ENCODE measurements around the gene ECD. TPM values are rescaled to one million over a fixed set of nuclear protein-coding genes. Genes with fewer than 3 reads are reported as not detected.
"Not testable (repeated sequence)": the region's sequence is repeated elsewhere in the genome, so short reads cannot be mapped to it uniquely, and the experiment has no call there.

The ECD gene
- polyA plus RNA-seq, 1 experiment: 43.9 TPM

GRCh38 chr10:73119457-73119856 lies 48.4 kb downstream of the ECD start:
- Histone ChIP-seq H3K4me3 (ENCODE audit: low read depth, low read length) (no peak overlapping the region), H3K27me3 (ENCODE audit: control insufficient read depth, insufficient read depth, low read length) (no peaks in the 10 kb centered on the region), H3K9me3 (ENCODE audit: control insufficient read depth, insufficient read depth, low read length) (no peaks in the 10 kb centered on the region), H3K27ac (ENCODE audit: low read depth, low read length) (no peak overlapping the region)
- no peak for DNase-seq (ENCODE audit: low read depth, low spot score)
- no peak for TF ChIP-seq CTCF (IDR thresholded peaks at IDR 0.05; ENCODE audit: low read depth, low read length)
- ChIA-PET POLR2A (no interaction called here), CTCF (no interaction called here)

GRCh38 chr10:73117976-73118743 lies 49.6 kb downstream of the ECD start:
- no peaks in the 10 kb centered on the region for H3K9me3 ChIP-seq (ENCODE audit: control insufficient read depth, insufficient read depth, low read length)
- H3K27me3 ChIP-seq (ENCODE audit: control insufficient read depth, insufficient read depth, low read length): no peaks in the 10 kb centered on the region
- no peak overlapping the region for H3K27ac ChIP-seq (ENCODE audit: low read depth, low read length)
- CTCF ChIA-PET: interaction anchor here (1.0 kb wide), 1 partner anchor 41 kb away, joined by 3 read pairs; no protein-coding TSS in a partner anchor
- no peak overlapping the region for H3K4me3 ChIP-seq (ENCODE audit: low read depth, low read length)
- POLR2A ChIA-PET: interaction anchor here (0.6 kb wide), 1 partner anchor 22 kb away, joined by 4 read pairs; no protein-coding TSS in a partner anchor
- DNase-seq (ENCODE audit: low read depth, low spot score): no peak
- no peak for TF ChIP-seq CTCF (IDR thresholded peaks at IDR 0.05; ENCODE audit: low read depth, low read length)

- TF ChIP-seq CTCF (IDR thresholded peaks at IDR 0.05; ENCODE audit: low read depth, low read length): no peak
- no peaks in the 10 kb centered on the region for H3K9me3 ChIP-seq (ENCODE audit: control insufficient read depth, insufficient read depth, low read length)
- DNase-seq (ENCODE audit: low read depth, low spot score): no peak
- H3K27ac ChIP-seq (ENCODE audit: low read depth, low read length): no peak overlapping the region
- ChIA-PET POLR2A (no interaction called here), CTCF (interaction anchor here (0.6 kb wide), 1 partner anchor 137 kb away, joined by 6 read pairs; no protein-coding TSS in a partner anchor)
- H3K4me3 ChIP-seq (ENCODE audit: low read depth, low read length): no peak overlapping the region
- H3K27me3 ChIP-seq (ENCODE audit: control insufficient read depth, insufficient read depth, low read length): no peaks in the 10 kb centered on the region
These were observed 51.8 kb downstream of the ECD start for GRCh38 chr10:73116017-73116416.

- Histone ChIP-seq H3K27me3 (ENCODE audit: control insufficient read depth, insufficient read depth, low read length) (no peaks in the 10 kb centered on the region), H3K9me3 (ENCODE audit: control insufficient read depth, insufficient read depth, low read length) (no peaks in the 10 kb centered on the region), H3K4me3 (ENCODE audit: low read depth, low read length) (no peak overlapping the region), H3K27ac (ENCODE audit: low read depth, low read length) (no peak overlapping the region)
- POLR2A ChIA-PET: no interaction called here
- CTCF ChIA-PET: interaction anchor here (1.2 kb wide), 1 partner anchor 46 kb away, joined by 3 read pairs; no protein-coding TSS in a partner anchor
- no peak for TF ChIP-seq CTCF (IDR thresholded peaks at IDR 0.05; ENCODE audit: low read depth, low read length)
- DNase-seq (ENCODE audit: low read depth, low spot score): no peak
These were observed 54.3 kb downstream of the ECD start for GRCh38 chr10:73113551-73113950.

- H3K9me3 ChIP-seq (ENCODE audit: control insufficient read depth, insufficient read depth, low read length); H3K27me3 ChIP-seq (ENCODE audit: control insufficient read depth, insufficient read depth, low read length); H3K4me3 ChIP-seq (ENCODE audit: low read depth, low read length); DNase-seq (ENCODE audit: low read depth, low spot score); H3K27ac ChIP-seq (ENCODE audit: low read depth, low read length): not testable (repeated sequence)
- POLR2A ChIA-PET: interaction anchor here (0.6 to 3.1 kb wide), 2 partner anchors 16 to 367 kb away, joined by 3 to 26 read pairs; partner anchors contain the start of gene P4HA1
- CTCF ChIA-PET: interaction anchor here (4.1 kb wide), 1 partner anchor 15 kb away, joined by 19 read pairs; the partner anchor contains the start of gene P4HA1
These were observed 55.8 kb downstream of the ECD start for GRCh38 chr10:73112032-73112431.

Measured in AG04450 (cell line).